H9 (cell line): ENCODE measurements around the gene DIAPH3. TPM values are rescaled to one million over a fixed set of nuclear protein-coding genes. Genes with fewer than 3 reads are reported as not detected.

Experiments used
- DNase-seq: peaks from one replicate; pipeline ENCODE4 v3.0.0-alpha.2; 2017
- H2AFZ ChIP-seq: one replicate; pipeline ENCODE4 v1.6.1; 2013; ENCODE audit warnings: mild to moderate bottlenecking, low read length, control low read depth, moderate library complexity
- H2AK5ac ChIP-seq: 2 replicates; pipeline ENCODE4 v1.6.1; 2013; ENCODE audit warnings: low read length, control low read depth, mixed read lengths; ENCODE audit not compliant: insufficient read length
- H2BK120ac ChIP-seq: one replicate; pipeline ENCODE4 v1.6.1; 2013; ENCODE audit warnings: low read depth, mild to moderate bottlenecking, low read length, control low read depth, inconsistent platforms; ENCODE audit not compliant: poor library complexity, severe bottlenecking
- H2BK12ac ChIP-seq: 2 replicates; pipeline ENCODE4 v1.6.1; 2013; ENCODE audit warnings: low read length, control low read depth, mixed read lengths, low read depth; ENCODE audit not compliant: insufficient read length
- H2BK15ac ChIP-seq: 2 replicates; pipeline ENCODE4 v1.6.1; 2013; ENCODE audit warnings: low read depth, low read length, control low read depth
- H2BK20ac ChIP-seq: one replicate; pipeline ENCODE4 v1.6.1; 2013; ENCODE audit warnings: low read depth, mild to moderate bottlenecking, low read length, control low read depth, inconsistent platforms; ENCODE audit not compliant: poor library complexity, severe bottlenecking
- H2BK5ac ChIP-seq: 2 replicates; pipeline ENCODE4 v1.6.1; 2013; ENCODE audit warnings: low read length, control low read depth, mixed read lengths; ENCODE audit not compliant: insufficient read length
- H3K14ac ChIP-seq: 2 replicates; pipeline ENCODE4 v1.6.1; 2013; ENCODE audit warnings: low read length, control low read depth; ENCODE audit not compliant: insufficient read depth
- H3K18ac ChIP-seq: 2 replicates; pipeline ENCODE4 v1.6.1; 2013; ENCODE audit warnings: low read depth, mild to moderate bottlenecking, mixed read lengths, low read length, control low read depth; ENCODE audit not compliant: insufficient read length
- H3K23ac ChIP-seq: 2 replicates; pipeline ENCODE4 v1.6.1; 2013; ENCODE audit warnings: low read length, control low read depth, mixed read lengths, low read depth; ENCODE audit not compliant: insufficient read length
- H3K23me2 ChIP-seq: 2 replicates; pipeline ENCODE4 v1.6.1; 2013; ENCODE audit warnings: low read depth, mild to moderate bottlenecking, mixed read lengths, low read length, control low read depth; ENCODE audit not compliant: insufficient read length, poor library complexity, severe bottlenecking
- H3K27ac ChIP-seq: 2 replicates; pipeline ENCODE4 v1.5.1; 2013; ENCODE audit warnings: low read length, control low read depth, mixed read lengths, low read depth; ENCODE audit not compliant: insufficient read length
- H3K27me3 ChIP-seq: 2 replicates; pipeline ENCODE4 v1.6.1; 2013; ENCODE audit warnings: low read length, control low read depth, inconsistent platforms; ENCODE audit not compliant: insufficient read depth
- H3K4ac ChIP-seq: 2 replicates; pipeline ENCODE4 v1.6.1; 2013; ENCODE audit warnings: low read depth, mild to moderate bottlenecking, control low read depth, inconsistent platforms, low read length, moderate library complexity
- H3K4me1 ChIP-seq: 2 replicates; pipeline ENCODE4 v1.6.1; 2013; ENCODE audit warnings: low read length, control low read depth, inconsistent platforms; ENCODE audit not compliant: insufficient read depth
- H3K4me2 ChIP-seq: 2 replicates; pipeline ENCODE4 v1.6.1; 2013; ENCODE audit warnings: low read length, control low read depth, mixed read lengths; ENCODE audit not compliant: insufficient read length, insufficient read depth
- H3K56ac ChIP-seq: 2 replicates; pipeline ENCODE4 v1.6.1; 2013; ENCODE audit warnings: low read depth, mild to moderate bottlenecking, mixed read lengths, low read length, control low read depth; ENCODE audit not compliant: insufficient read length
- H3K79me1 ChIP-seq: 2 replicates; pipeline ENCODE4 v1.6.1; 2013; ENCODE audit warnings: low read depth, mild to moderate bottlenecking, moderate library complexity, low read length, control low read depth, inconsistent platforms; ENCODE audit not compliant: insufficient read depth, poor library complexity, severe bottlenecking
- H3K79me2 ChIP-seq: 2 replicates; pipeline ENCODE4 v1.6.1; 2013; ENCODE audit warnings: low read length, control low read depth, inconsistent platforms; ENCODE audit not compliant: insufficient read depth
- H3K9ac ChIP-seq: 2 replicates; pipeline ENCODE4 v1.6.1; 2013; ENCODE audit warnings: low read length, control low read depth, mixed read lengths; ENCODE audit not compliant: insufficient read length; ENCODE audit errors: extremely low read depth
- H3K9me3 ChIP-seq: one replicate; pipeline ENCODE4 v1.6.1; 2013; ENCODE audit warnings: low read depth, low read length, inconsistent platforms; ENCODE audit not compliant: control insufficient read depth
- H3T11ph ChIP-seq: one replicate; pipeline ENCODE4 v1.6.1; 2013; ENCODE audit warnings: mild to moderate bottlenecking, low read length, control low read depth, inconsistent platforms
- H4K20me1 ChIP-seq: one replicate; pipeline ENCODE4 v1.6.1; 2013; ENCODE audit not compliant: control insufficient read depth, insufficient read length, insufficient read depth
- H4K5ac ChIP-seq: 2 replicates; pipeline ENCODE4 v1.6.1; 2013; ENCODE audit warnings: low read depth, mild to moderate bottlenecking, mixed read lengths, low read length, control low read depth; ENCODE audit not compliant: insufficient read length
- H4K8ac ChIP-seq: replicated peaks from 2 replicates; pipeline ENCODE4 v1.6.1; 2013; ENCODE audit warnings: low read length, control low read depth, mixed read lengths, low read depth; ENCODE audit not compliant: insufficient read length
- H4K91ac ChIP-seq: 2 replicates; pipeline ENCODE4 v1.6.1; 2013; ENCODE audit warnings: low read depth, mild to moderate bottlenecking, moderate library complexity, mixed read lengths, low read length, control low read depth; ENCODE audit not compliant: insufficient read length
- H3K27ac Mint-ChIP-seq, 3 experiments: 2 replicates in 2 of 3; 3 replicates in 1 of 3; pipeline ENCODE4 v1.8.0; 2020 to 2021; ENCODE audit warnings: mixed read lengths in 3 of 3, mild to moderate bottlenecking in 1 of 3, moderate library complexity in 1 of 3
- H3K27me3 Mint-ChIP-seq: 2 replicates; pipeline ENCODE4 v1.8.0; 2021; ENCODE audit warnings: low read depth, mild to moderate bottlenecking, moderate library complexity, mixed read lengths
- H3K36me3 Mint-ChIP-seq, 3 experiments: 2 replicates in 2 of 3; 3 replicates in 1 of 3; pipeline ENCODE4 v1.8.0; 2020 to 2021; ENCODE audit warnings: low read depth in 3 of 3, mixed read lengths in 3 of 3; ENCODE audit not compliant: insufficient read depth in 1 of 3
- H3K4me1 Mint-ChIP-seq, 2 experiments: 2 replicates each; pipeline ENCODE4 v1.8.0; 2020; ENCODE audit warnings: mixed read lengths in 2 of 2
- H3K4me3 Mint-ChIP-seq, 2 experiments: 2 replicates in 1 of 2; 3 replicates in 1 of 2; pipeline ENCODE4 v1.8.0; 2020 to 2021; ENCODE audit warnings: mild to moderate bottlenecking in 2 of 2, mixed read lengths in 2 of 2, moderate library complexity in 1 of 2
- H3K9me3 Mint-ChIP-seq, 2 experiments: 2 replicates in 1 of 2; 3 replicates in 1 of 2; pipeline ENCODE4 v1.8.0; 2020; ENCODE audit warnings: mild to moderate bottlenecking in 2 of 2, mixed read lengths in 2 of 2, moderate library complexity in 1 of 2
- WGBS: extraction: QIAGEN DNeasy Blood & Tissue Kit; methylation state at CpG from one replicate; pipeline ENCODE4 v1.1.7; 2013; ENCODE audit warnings: missing lambda C conversion rate, low lambda C conversion rate, mixed read lengths; ENCODE audit not compliant: insufficient read length; ENCODE audit errors: extremely low coverage; 5-methylcytosine and 5-hydroxymethylcytosine counted together
- total RNA-seq: library from RNA; stranded (reverse); gene quantifications from 2 replicates; pipeline ENCODE4 v1.2.1, GENCODE V29; 2021
- TF ChIP-seq, protein P1 (sequence below): fragments of 200-600 bp; sonication (generic); conservative IDR thresholded peaks from 3 replicates; pipeline ENCODE4 v1.8.0; 2021; ENCODE audit warnings: antibody characterized with exemption, mild to moderate bottlenecking

Gene DIAPH3
- total RNA-seq, 1 experiment from 2014 or later = 23.1 TPM

GRCh38 chr13:60150538-60150937 is 13.2 kb downstream of the DIAPH3 start:
- Histone ChIP-seq H2AK5ac (no peak overlapping the region), H3K27me3 (no peaks in the 10 kb centered on the region), H2AFZ (no peak overlapping the region), H3K4me1 (no peaks in the 10 kb centered on the region), H3K27ac (no peak overlapping the region), H3K79me2 (peaks cover 10% of the 10 kb centered on the region; the same call in 1 of the 2 replicates), H4K91ac (no peak overlapping the region), H4K20me1 (no peaks in the 10 kb centered on the region), H3T11ph (no peak overlapping the region), H2BK5ac (no peak overlapping the region), H3K56ac (no peak overlapping the region), H3K4me2 (no peak overlapping the region), H2BK12ac (no peak overlapping the region), H3K14ac (no peak overlapping the region), H2BK20ac (no peak overlapping the region), H3K9me3 (no peaks in the 10 kb centered on the region), H3K4ac (no peak overlapping the region), H2BK15ac (no peak overlapping the region), H4K5ac (no peak overlapping the region), H3K23me2 (no peaks in the 10 kb centered on the region), H3K79me1 (peaks cover 14% of the 10 kb centered on the region), H3K23ac (no peak overlapping the region), H3K18ac (no peak overlapping the region), H2BK120ac (no peak overlapping the region), H3K9ac (no peak overlapping the region), H4K8ac (no peak overlapping the region)
- no peak overlapping the region for H3K4me3 Mint-ChIP-seq
- no peak for DNase-seq
- no peaks in the 10 kb centered on the region for H3K36me3 Mint-ChIP-seq
- H3K27ac Mint-ChIP-seq = peak overlapping the region in 2 of 3 experiments; percentile 3 to 54; a peak in 2 of 7 replicates
- peaks cover 12 to 13% of the 10 kb centered on the region in 2 experiments for H3K4me1 Mint-ChIP-seq
- no peaks in the 10 kb centered on the region for H3K9me3 Mint-ChIP-seq
- TF ChIP-seq, protein P1, sequence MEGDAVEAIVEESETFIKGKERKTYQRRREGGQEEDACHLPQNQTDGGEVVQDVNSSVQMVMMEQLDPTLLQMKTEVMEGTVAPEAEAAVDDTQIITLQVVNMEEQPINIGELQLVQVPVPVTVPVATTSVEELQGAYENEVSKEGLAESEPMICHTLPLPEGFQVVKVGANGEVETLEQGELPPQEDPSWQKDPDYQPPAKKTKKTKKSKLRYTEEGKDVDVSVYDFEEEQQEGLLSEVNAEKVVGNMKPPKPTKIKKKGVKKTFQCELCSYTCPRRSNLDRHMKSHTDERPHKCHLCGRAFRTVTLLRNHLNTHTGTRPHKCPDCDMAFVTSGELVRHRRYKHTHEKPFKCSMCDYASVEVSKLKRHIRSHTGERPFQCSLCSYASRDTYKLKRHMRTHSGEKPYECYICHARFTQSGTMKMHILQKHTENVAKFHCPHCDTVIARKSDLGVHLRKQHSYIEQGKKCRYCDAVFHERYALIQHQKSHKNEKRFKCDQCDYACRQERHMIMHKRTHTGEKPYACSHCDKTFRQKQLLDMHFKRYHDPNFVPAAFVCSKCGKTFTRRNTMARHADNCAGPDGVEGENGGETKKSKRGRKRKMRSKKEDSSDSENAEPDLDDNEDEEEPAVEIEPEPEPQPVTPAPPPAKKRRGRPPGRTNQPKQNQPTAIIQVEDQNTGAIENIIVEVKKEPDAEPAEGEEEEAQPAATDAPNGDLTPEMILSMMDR = no peak
- H3K27me3 Mint-ChIP-seq = no peaks in the 10 kb centered on the region
- WGBS = no CpG with 5 or more reads among the region's 2 CpGs
